ENCODE results near the gene SLC25A46. TPM values are rescaled to one million over a fixed set of nuclear protein-coding genes. Genes with fewer than 3 reads are reported as not detected.

The SLC25A46 gene
- total RNA-seq, 4 donors from 2014 or later = 71.5 to 114 (median 99.7) TPM

DNA sequence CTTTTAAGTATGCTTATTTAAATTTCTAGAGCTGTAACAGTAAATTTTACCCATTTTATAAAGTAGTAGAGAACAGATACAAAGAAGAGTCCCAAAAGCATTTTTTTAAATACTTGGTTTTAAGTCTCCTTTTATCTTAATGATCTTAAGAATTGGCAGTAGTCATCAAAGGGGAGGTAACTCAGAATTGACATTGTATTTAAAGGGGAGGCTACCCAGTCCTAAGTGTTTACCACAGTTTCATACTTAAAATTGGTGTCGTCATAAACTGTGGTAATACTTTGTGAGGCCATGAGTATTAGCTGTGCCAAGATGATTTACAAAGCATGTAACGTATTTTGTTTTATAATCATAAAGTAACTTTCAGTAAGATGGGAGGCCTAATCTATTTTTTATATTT is 14.8 kb downstream of the SLC25A46 start:
- H3K9me3 ChIP-seq = no peaks in the 10 kb centered on the region
- no peak for TF ChIP-seq POLR2A (IDR thresholded peaks at IDR 0.05)
- TF ChIP-seq, protein P1, sequence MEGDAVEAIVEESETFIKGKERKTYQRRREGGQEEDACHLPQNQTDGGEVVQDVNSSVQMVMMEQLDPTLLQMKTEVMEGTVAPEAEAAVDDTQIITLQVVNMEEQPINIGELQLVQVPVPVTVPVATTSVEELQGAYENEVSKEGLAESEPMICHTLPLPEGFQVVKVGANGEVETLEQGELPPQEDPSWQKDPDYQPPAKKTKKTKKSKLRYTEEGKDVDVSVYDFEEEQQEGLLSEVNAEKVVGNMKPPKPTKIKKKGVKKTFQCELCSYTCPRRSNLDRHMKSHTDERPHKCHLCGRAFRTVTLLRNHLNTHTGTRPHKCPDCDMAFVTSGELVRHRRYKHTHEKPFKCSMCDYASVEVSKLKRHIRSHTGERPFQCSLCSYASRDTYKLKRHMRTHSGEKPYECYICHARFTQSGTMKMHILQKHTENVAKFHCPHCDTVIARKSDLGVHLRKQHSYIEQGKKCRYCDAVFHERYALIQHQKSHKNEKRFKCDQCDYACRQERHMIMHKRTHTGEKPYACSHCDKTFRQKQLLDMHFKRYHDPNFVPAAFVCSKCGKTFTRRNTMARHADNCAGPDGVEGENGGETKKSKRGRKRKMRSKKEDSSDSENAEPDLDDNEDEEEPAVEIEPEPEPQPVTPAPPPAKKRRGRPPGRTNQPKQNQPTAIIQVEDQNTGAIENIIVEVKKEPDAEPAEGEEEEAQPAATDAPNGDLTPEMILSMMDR (IDR thresholded peaks at IDR 0.05 in 4 of 5, conservative IDR thresholded peaks at IDR 0.05 in 1 of 5) = no peak
- in situ Hi-C loops (cut with MboI; ENCODE audit: low sequenced_read_pairs in 4 of 4) (loop anchor here in 3 of 4 donors (25.0 kb wide), 3 partner anchors 309 to 359 kb away; partner anchors contain the start of genes TSLP (in 1 of the 3) and WDR36 (in 1 of the 3)), intact Hi-C loops (cut with DNase I; ENCODE audit: low total_unique reads) (no loop called here)
- H3K27me3 ChIP-seq = no peaks in the 10 kb centered on the region
- no peak overlapping the region for H3K27ac ChIP-seq
- H3K4me3 ChIP-seq = no peak overlapping the region
- no peak for DNase-seq
- H3K4me1 ChIP-seq = no peaks in the 10 kb centered on the region
- no peak for ATAC-seq
- peaks cover 0 to 38% of the 10 kb centered on the region in 2 donors for H3K36me3 ChIP-seq

DNA sequence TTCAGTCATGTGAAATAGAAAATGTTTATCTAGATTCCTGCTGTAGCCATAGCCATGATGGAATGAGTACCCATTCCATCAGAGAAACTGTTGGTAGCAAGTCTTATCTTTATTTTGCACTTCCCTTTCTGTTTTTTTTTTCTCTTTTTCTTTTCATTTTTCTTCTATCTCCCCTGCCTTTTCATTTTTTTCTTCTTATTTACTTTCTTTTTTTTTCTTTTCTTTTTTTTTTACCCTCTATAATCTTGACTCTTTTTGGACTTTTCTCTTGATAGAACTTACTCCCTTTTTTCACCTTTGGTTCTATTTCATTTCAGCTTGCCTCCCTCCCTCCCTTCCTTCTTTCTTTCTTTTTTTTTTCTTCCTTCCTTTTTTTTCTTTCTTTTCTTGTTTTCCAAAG is 15.4 kb downstream of the SLC25A46 start:
- peaks cover 0 to 38% of the 10 kb centered on the region in 2 donors for H3K36me3 ChIP-seq
- in situ Hi-C loops (cut with MboI; ENCODE audit: low sequenced_read_pairs in 4 of 4) (loop anchor here in 3 of 4 donors (25.0 kb wide), 3 partner anchors 308 to 358 kb away; partner anchors contain the start of genes TSLP (in 1 of the 3) and WDR36 (in 1 of the 3)), intact Hi-C loops (cut with DNase I; ENCODE audit: low total_unique reads) (no loop called here)
- H3K4me3 ChIP-seq = no peak overlapping the region
- no peaks in the 10 kb centered on the region for H3K9me3 ChIP-seq
- no peak for ATAC-seq
- TF ChIP-seq, protein P1 (IDR thresholded peaks at IDR 0.05 in 4 of 5, conservative IDR thresholded peaks at IDR 0.05 in 1 of 5) = no peak
- TF ChIP-seq POLR2A (IDR thresholded peaks at IDR 0.05) = no peak
- no peak for DNase-seq
- H3K27ac ChIP-seq = no peak overlapping the region
- H3K4me1 ChIP-seq = no peaks in the 10 kb centered on the region
- H3K27me3 ChIP-seq = no peaks in the 10 kb centered on the region

DNA sequence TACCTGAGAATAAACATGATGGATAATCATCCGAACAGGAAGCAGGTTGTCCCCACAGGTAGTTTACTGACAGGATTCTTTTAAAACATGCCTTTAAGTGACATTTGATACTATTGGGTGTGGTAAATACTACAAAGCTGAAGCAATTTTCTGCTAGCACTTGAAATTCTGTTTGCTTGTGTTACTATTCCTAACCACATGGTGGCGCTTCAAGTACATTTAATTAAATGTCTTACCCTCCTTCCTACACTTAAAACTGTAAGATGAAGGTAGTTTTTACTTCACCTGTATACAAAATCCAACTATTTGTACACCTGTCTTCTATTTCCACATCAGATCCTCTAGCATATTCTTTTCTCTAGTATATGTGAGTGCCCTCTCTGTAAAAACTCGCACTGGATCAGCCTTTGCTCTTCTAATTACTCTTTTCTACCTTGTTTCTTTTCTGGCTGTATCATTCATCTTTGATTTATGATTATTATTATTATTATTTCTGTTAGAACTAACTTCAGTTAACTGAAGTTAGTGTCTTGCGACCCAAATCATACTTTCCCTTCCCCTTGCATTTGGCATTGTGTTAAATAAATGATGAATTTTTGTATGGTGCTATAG is 18.4 kb downstream of the SLC25A46 start:
- no peaks in the 10 kb centered on the region for H3K27me3 ChIP-seq
- intact Hi-C loops (cut with DNase I; ENCODE audit: low total_unique reads) = no loop called here
- H3K4me3 ChIP-seq = no peak overlapping the region
- ATAC-seq = peak in 1 of 2 donors; percentile 49
- DNase-seq = no peak
- H3K4me1 ChIP-seq = no peaks in the 10 kb centered on the region
- peaks cover 0 to 66% of the 10 kb centered on the region in 2 donors for H3K36me3 ChIP-seq
- no peak overlapping the region for H3K27ac ChIP-seq
- TF ChIP-seq POLR2A (IDR thresholded peaks at IDR 0.05) = no peak
- TF ChIP-seq, protein P1 (IDR thresholded peaks at IDR 0.05 in 4 of 5, conservative IDR thresholded peaks at IDR 0.05 in 1 of 5) = peak; percentile 22 to 71 (median 30)
- H3K9me3 ChIP-seq = no peaks in the 10 kb centered on the region
- in situ Hi-C loops (cut with MboI; ENCODE audit: low sequenced_read_pairs in 4 of 4) = loop anchor here in 3 of 4 donors (25.0 kb wide), 3 partner anchors 305 to 355 kb away; partner anchors contain the start of genes TSLP (in 1 of the 3) and WDR36 (in 1 of the 3)

DNA sequence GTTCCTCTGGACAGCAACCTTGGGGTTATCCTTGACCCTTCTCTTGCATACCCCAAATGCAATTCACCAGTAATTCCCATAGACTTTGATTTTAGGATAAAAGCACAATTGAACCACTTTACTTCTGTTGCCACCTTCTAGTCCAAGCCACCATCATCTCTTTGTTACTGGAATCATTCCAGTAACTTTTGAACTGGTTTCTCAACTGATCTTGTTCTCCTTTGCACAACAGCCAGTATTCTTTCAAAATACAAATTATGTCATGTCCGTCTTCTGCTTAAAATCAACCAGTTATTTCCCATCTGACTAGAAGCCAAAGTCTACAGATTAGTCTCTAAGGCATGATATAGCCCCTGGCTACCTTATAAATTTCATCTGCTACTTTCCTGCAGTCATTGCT is 21.4 kb downstream of the SLC25A46 start:
- intact Hi-C loops (cut with DNase I; ENCODE audit: low total_unique reads) = no loop called here
- no peak for ATAC-seq
- no peak overlapping the region for H3K4me3 ChIP-seq
- TF ChIP-seq POLR2A (IDR thresholded peaks at IDR 0.05) = no peak
- TF ChIP-seq, protein P1 (IDR thresholded peaks at IDR 0.05 in 4 of 5, conservative IDR thresholded peaks at IDR 0.05 in 1 of 5) = no peak
- H3K9me3 ChIP-seq = no peaks in the 10 kb centered on the region
- peaks cover 0 to 76% of the 10 kb centered on the region in 2 donors for H3K36me3 ChIP-seq
- no peak for DNase-seq
- H3K27ac ChIP-seq = no peak overlapping the region
- no peaks in the 10 kb centered on the region for H3K27me3 ChIP-seq
- no peaks in the 10 kb centered on the region for H3K4me1 ChIP-seq
- in situ Hi-C loops (cut with MboI; ENCODE audit: low sequenced_read_pairs in 4 of 4) = loop anchor here in 3 of 4 donors (25.0 kb wide), 3 partner anchors 302 to 352 kb away; partner anchors contain the start of genes TSLP (in 1 of the 3) and WDR36 (in 1 of the 3)

Data from gastrocnemius medialis (tissue), 4 donors.